MM.1S (cell line): ENCODE data around the gene BMAL1.

Experiments used
- DNase-seq: peaks from one replicate; pipeline ENCODE4 v3.0.0-alpha.2; 2015
- H2AFZ ChIP-seq: fragments of 300-600 bp; sonication (generic); 2 replicates; pipeline ENCODE4 v1.6.0; 2016; ENCODE audit warnings: antibody characterized with exemption, low read length
- H3F3A ChIP-seq: fragments of 300-600 bp; sonication (generic); 2 replicates; pipeline ENCODE4 v1.6.1; 2016; ENCODE audit warnings: mild to moderate bottlenecking, antibody characterized with exemption, low read length, moderate library complexity, mixed read lengths; ENCODE audit not compliant: insufficient read depth
- H3K27ac ChIP-seq: fragments of 300-600 bp; sonication (generic); 2 replicates; pipeline ENCODE4 v1.5.1; 2016; ENCODE audit warnings: mild to moderate bottlenecking, low read length
- H3K27me3 ChIP-seq: fragments of 300-600 bp; sonication (generic); replicated peaks from 2 replicates; pipeline ENCODE4 v1.6.0; 2016; ENCODE audit warnings: low read length; ENCODE audit not compliant: insufficient read depth
- H3K36me3 ChIP-seq: fragments of 300-600 bp; sonication (generic); replicated peaks from 2 replicates; pipeline ENCODE4 v1.6.1; 2016; ENCODE audit warnings: mild to moderate bottlenecking, low read length, mixed read lengths; ENCODE audit not compliant: insufficient read depth
- H3K4me1 ChIP-seq: fragments of 300-600 bp; sonication (generic); 2 replicates; pipeline ENCODE4 v1.6.1; 2016; ENCODE audit warnings: low read length, mixed read lengths
- H3K4me2 ChIP-seq: fragments of 300-600 bp; sonication (generic); 2 replicates; pipeline ENCODE4 v1.6.0; 2016; ENCODE audit warnings: low read depth, low read length
- H3K4me3 ChIP-seq: fragments of 300-600 bp; sonication (generic); 2 replicates; pipeline ENCODE4 v1.5.1; 2016; ENCODE audit warnings: low read length, mixed read lengths
- H3K79me2 ChIP-seq: fragments of 300-600 bp; sonication (generic); 2 replicates; pipeline ENCODE4 v1.6.1; 2016; ENCODE audit warnings: mixed run types, low read length, mixed read lengths
- H3K9ac ChIP-seq: fragments of 300-600 bp; sonication (generic); 2 replicates; pipeline ENCODE4 v1.6.1; 2016; ENCODE audit warnings: low read length, mixed read lengths
- H3K9me2 ChIP-seq: fragments of 300-600 bp; sonication (generic); replicated peaks from 2 replicates; pipeline ENCODE4 v1.6.1; 2016; ENCODE audit warnings: mild to moderate bottlenecking, low read length, mixed read lengths; ENCODE audit not compliant: insufficient read depth
- H3K9me3 ChIP-seq: fragments of 300-600 bp; sonication (generic); replicated peaks from 2 replicates; pipeline ENCODE4 v1.6.1; 2016; ENCODE audit warnings: mild to moderate bottlenecking, low read length, mixed read lengths; ENCODE audit not compliant: insufficient read depth
- H4K20me1 ChIP-seq: fragments of 300-600 bp; sonication (generic); 2 replicates; pipeline ENCODE4 v1.6.1; 2016; ENCODE audit warnings: mild to moderate bottlenecking, low read length, moderate library complexity, mixed read lengths; ENCODE audit not compliant: insufficient read depth
- CTCF ChIP-seq: fragments of 300-600 bp; sonication (generic); IDR thresholded peaks from 2 replicates; pipeline ENCODE4 v1.5.1; 2016; ENCODE audit warnings: antibody characterized with exemption, low read length, mixed read lengths
- EZH2 ChIP-seq: fragments of 300-600 bp; sonication (generic); optimal IDR thresholded peaks from 2 replicates; pipeline ENCODE3; 2017; ENCODE audit warnings: low read depth, mild to moderate bottlenecking, antibody characterized with exemption, low read length, mixed read lengths
- EZH2phosphoT487 ChIP-seq: fragments of 300-600 bp; sonication (generic); IDR thresholded peaks from 2 replicates; pipeline ENCODE4 v1.6.1; 2018; ENCODE audit warnings: antibody characterized with exemption, low read length

Gene BMAL1

GRCh38 chr11:13294178-13294577 is 16.6 kb downstream of the BMAL1 start:
- Histone ChIP-seq H2AFZ (no peak overlapping the region), H3F3A (no peaks in the 10 kb centered on the region), H4K20me1 (peaks cover 5% of the 10 kb centered on the region; the same call in 1 of the 2 replicates), H3K9me2 (no peaks in the 10 kb centered on the region), H3K9me3 (no peaks in the 10 kb centered on the region), H3K27ac (no peak overlapping the region), H3K9ac (no peak overlapping the region), H3K27me3 (no peaks in the 10 kb centered on the region), H3K79me2 (peaks cover 44% of the 10 kb centered on the region), H3K4me1 (no peaks in the 10 kb centered on the region), H3K36me3 (no peaks in the 10 kb centered on the region), H3K4me2 (no peak overlapping the region), H3K4me3 (no peak overlapping the region)
- DNase-seq: no peak
- TF ChIP-seq CTCF: no peak
- no peak for TF ChIP-seq EZH2phosphoT487
- TF ChIP-seq EZH2: no peak

GRCh38 chr11:13294771-13295579 is 17.4 kb downstream of the BMAL1 start:
- no peaks in the 10 kb centered on the region for H3K36me3 ChIP-seq
- H3K4me3 ChIP-seq: no peak overlapping the region
- no peak overlapping the region for H3K4me2 ChIP-seq
- H3K9me3 ChIP-seq: no peaks in the 10 kb centered on the region
- no peaks in the 10 kb centered on the region for H3K4me1 ChIP-seq
- H3K9ac ChIP-seq: no peak overlapping the region
- no peak for TF ChIP-seq EZH2
- no peak for TF ChIP-seq CTCF
- no peak for TF ChIP-seq EZH2phosphoT487
- no peak overlapping the region for H3K27ac ChIP-seq
- H4K20me1 ChIP-seq: peaks cover 5% of the 10 kb centered on the region; the same call in 1 of the 2 replicates
- H3F3A ChIP-seq: no peaks in the 10 kb centered on the region
- no peaks in the 10 kb centered on the region for H3K27me3 ChIP-seq
- no peaks in the 10 kb centered on the region for H3K9me2 ChIP-seq
- no peak overlapping the region for H2AFZ ChIP-seq
- peaks cover 50% of the 10 kb centered on the region for H3K79me2 ChIP-seq
- DNase-seq: no peak

GRCh38 chr11:13297308-13297916 is 19.8 kb downstream of the BMAL1 start:
- Histone ChIP-seq H3K9me2 (no peaks in the 10 kb centered on the region), H3K9ac (no peak overlapping the region), H3K27me3 (no peaks in the 10 kb centered on the region), H4K20me1 (peaks cover 5% of the 10 kb centered on the region; the same call in 1 of the 2 replicates), H3F3A (no peaks in the 10 kb centered on the region), H3K79me2 (peaks cover 42% of the 10 kb centered on the region), H3K9me3 (no peaks in the 10 kb centered on the region), H3K27ac (no peak overlapping the region), H3K4me1 (no peaks in the 10 kb centered on the region), H3K4me2 (no peak overlapping the region), H3K36me3 (no peaks in the 10 kb centered on the region), H3K4me3 (no peak overlapping the region), H2AFZ (no peak overlapping the region)
- TF ChIP-seq CTCF: no peak
- TF ChIP-seq EZH2phosphoT487: no peak
- TF ChIP-seq EZH2: no peak
- DNase-seq: no peak
